Sigmoid colon (tissue), 4 donors: ENCODE results near the gene SEMA4A.

ENCODE experiments used
- POLR2AphosphoS5 ChIP-seq, 4 donors: sonication (generic); formaldehyde crosslinking; IDR thresholded peaks; one replicate each; pipeline ENCODE4 v1.6.1; 2017; ENCODE audit warnings: antibody characterized with exemption in 4 of 4
- TF ChIP-seq, protein P1 (sequence below), 4 experiments: fragments of 450-650 bp in 3 of 4; fragments of 200-600 bp in 1 of 4; IDR thresholded peaks; one replicate each; pipeline ENCODE4 v1.5.1; 2016 to 2019; ENCODE audit warnings: antibody characterized with exemption in 4 of 4, mild to moderate bottlenecking in 3 of 4, moderate library complexity in 2 of 4

DNA sequence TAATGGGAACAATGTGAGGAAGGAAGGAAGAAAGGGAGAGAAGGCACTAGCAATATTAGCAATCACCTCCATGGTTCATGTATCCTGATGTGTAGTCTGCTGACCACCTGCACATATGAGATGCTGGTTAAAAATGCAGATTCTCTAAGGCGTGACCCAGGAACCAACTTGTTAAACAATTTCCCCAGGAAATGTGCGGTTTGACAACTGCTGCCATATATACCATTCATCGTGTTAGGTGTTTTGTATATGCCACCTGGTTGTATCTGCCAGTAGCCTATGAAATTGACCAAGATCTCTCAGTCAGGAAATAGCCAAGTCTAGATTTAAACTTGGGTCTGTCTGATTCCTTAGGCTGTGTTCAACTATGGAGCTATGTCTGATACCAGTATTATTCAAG lies 4.1 kb downstream of the SEMA4A start:
- TF ChIP-seq, protein P1, sequence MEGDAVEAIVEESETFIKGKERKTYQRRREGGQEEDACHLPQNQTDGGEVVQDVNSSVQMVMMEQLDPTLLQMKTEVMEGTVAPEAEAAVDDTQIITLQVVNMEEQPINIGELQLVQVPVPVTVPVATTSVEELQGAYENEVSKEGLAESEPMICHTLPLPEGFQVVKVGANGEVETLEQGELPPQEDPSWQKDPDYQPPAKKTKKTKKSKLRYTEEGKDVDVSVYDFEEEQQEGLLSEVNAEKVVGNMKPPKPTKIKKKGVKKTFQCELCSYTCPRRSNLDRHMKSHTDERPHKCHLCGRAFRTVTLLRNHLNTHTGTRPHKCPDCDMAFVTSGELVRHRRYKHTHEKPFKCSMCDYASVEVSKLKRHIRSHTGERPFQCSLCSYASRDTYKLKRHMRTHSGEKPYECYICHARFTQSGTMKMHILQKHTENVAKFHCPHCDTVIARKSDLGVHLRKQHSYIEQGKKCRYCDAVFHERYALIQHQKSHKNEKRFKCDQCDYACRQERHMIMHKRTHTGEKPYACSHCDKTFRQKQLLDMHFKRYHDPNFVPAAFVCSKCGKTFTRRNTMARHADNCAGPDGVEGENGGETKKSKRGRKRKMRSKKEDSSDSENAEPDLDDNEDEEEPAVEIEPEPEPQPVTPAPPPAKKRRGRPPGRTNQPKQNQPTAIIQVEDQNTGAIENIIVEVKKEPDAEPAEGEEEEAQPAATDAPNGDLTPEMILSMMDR (IDR thresholded peaks at IDR 0.05): no peak
- no peak for TF ChIP-seq POLR2AphosphoS5 (IDR thresholded peaks at IDR 0.05)
